KMS-11 (cell line): Measurements from ENCODE around the gene WASF3.

Experiments used
- H2AFZ ChIP-seq: fragments of 200-600 bp; sonication (generic); 2 replicates; pipeline ENCODE4 v1.6.1; 2016; ENCODE audit warnings: antibody characterized with exemption, mixed run types, low read depth
- H3K27ac ChIP-seq: fragments of 200-600 bp; sonication (generic); 2 replicates; pipeline ENCODE4 v1.6.1; 2016; ENCODE audit warnings: mild to moderate bottlenecking, mixed run types
- H3K27me3 ChIP-seq: fragments of 200-600 bp; sonication (generic); 2 replicates; pipeline ENCODE4 v1.6.1; 2017; ENCODE audit warnings: mild to moderate bottlenecking, low read depth, mixed run types, moderate library complexity; ENCODE audit not compliant: insufficient read depth
- H3K36me3 ChIP-seq: fragments of 200-600 bp; sonication (generic); 2 replicates; pipeline ENCODE4 v1.6.1; 2017; ENCODE audit warnings: mild to moderate bottlenecking, mixed run types; ENCODE audit not compliant: insufficient read depth
- H3K4me1 ChIP-seq: fragments of 200-600 bp; sonication (generic); 2 replicates; pipeline ENCODE4 v1.6.1; 2016; ENCODE audit warnings: mild to moderate bottlenecking, low read depth, mixed run types; ENCODE audit not compliant: poor library complexity, severe bottlenecking
- H3K4me2 ChIP-seq: fragments of 200-600 bp; sonication (generic); 2 replicates; pipeline ENCODE4 v1.7.0; 2016; ENCODE audit warnings: mild to moderate bottlenecking, mixed run types
- H3K4me3 ChIP-seq: fragments of 200-600 bp; sonication (generic); IDR thresholded peaks from 2 replicates; pipeline ENCODE4 v1.6.1; 2017; ENCODE audit warnings: low read depth, low read length, mixed read lengths; ENCODE audit not compliant: insufficient read depth
- H3K79me2 ChIP-seq: fragments of 200-600 bp; sonication (generic); 2 replicates; pipeline ENCODE4 v1.6.1; 2016; ENCODE audit warnings: low read depth, mixed run types; ENCODE audit not compliant: insufficient read depth
- H3K9ac ChIP-seq: fragments of 200-600 bp; sonication (generic); 2 replicates; pipeline ENCODE4 v1.6.1; 2016; ENCODE audit warnings: mild to moderate bottlenecking, mixed run types
- H4K20me1 ChIP-seq: fragments of 200-600 bp; sonication (generic); 2 replicates; pipeline ENCODE4 v1.6.1; 2016; ENCODE audit warnings: mild to moderate bottlenecking, mixed run types; ENCODE audit not compliant: insufficient read depth
- CTCF ChIP-seq: fragments of 200-600 bp; sonication (generic); conservative IDR thresholded peaks from 2 replicates; pipeline ENCODE4 v1.6.1; 2017; ENCODE audit warnings: low read depth, mild to moderate bottlenecking, antibody characterized with exemption, low read length, moderate library complexity, mixed read lengths

The WASF3 gene

DNA sequence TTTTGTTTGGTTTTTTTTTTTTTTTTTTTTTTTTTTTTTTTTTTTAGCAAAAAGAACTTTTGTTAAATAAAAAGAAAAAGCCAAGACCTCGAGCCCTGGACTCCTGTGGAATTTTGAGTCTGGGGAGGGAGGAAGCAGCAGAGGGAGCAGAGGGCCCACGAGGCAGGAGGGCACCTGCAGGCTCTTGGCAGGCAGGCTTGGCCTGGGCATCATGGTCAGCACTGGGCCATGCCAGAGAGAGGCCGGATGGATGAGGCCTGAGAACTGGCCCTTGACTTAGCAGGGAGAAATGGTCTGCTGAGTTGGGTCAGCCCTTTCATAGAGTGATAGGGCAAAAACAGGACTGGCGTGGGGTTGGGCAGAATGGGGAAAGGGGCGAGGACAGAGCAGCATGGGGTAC is 102.7 kb downstream of the WASF3 start:
- H3K36me3 ChIP-seq = no peaks in the 10 kb centered on the region
- no peak for TF ChIP-seq CTCF
- no peak overlapping the region for H3K4me3 ChIP-seq
- H3K27ac ChIP-seq = no peak overlapping the region
- H3K27me3 ChIP-seq = no peaks in the 10 kb centered on the region
- H3K79me2 ChIP-seq = no peaks in the 10 kb centered on the region
- no peak overlapping the region for H3K4me2 ChIP-seq
- H3K4me1 ChIP-seq = no peaks in the 10 kb centered on the region
- no peak overlapping the region for H3K9ac ChIP-seq
- H4K20me1 ChIP-seq = no peaks in the 10 kb centered on the region
- H2AFZ ChIP-seq = no peak overlapping the region

DNA sequence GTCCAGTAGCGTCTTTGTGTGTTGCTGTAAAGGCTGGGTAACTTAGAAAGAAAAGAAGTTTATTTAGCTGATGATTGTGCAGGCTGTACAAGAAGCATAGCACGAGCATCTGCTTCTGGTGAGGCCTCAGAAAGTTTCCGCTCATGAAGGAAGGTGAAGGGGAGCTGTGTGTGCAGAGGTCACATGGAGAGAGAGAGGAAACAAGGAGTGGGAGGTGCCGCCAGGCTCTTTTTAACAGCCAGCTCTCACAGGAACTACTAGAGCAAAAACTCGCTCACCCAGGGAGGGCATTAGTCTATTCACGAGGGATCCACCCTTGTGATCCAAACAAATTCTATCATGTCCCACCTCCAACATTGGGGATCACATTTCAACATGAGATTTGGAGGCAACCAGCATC is 103.3 kb downstream of the WASF3 start:
- no peaks in the 10 kb centered on the region for H3K27me3 ChIP-seq
- TF ChIP-seq CTCF = no peak
- no peak overlapping the region for H2AFZ ChIP-seq
- H4K20me1 ChIP-seq = no peaks in the 10 kb centered on the region
- H3K79me2 ChIP-seq = no peaks in the 10 kb centered on the region
- no peaks in the 10 kb centered on the region for H3K36me3 ChIP-seq
- no peaks in the 10 kb centered on the region for H3K4me1 ChIP-seq
- no peak overlapping the region for H3K9ac ChIP-seq
- no peak overlapping the region for H3K4me3 ChIP-seq
- no peak overlapping the region for H3K4me2 ChIP-seq
- H3K27ac ChIP-seq = no peak overlapping the region

GRCh38 chr13:26663791-26664190 is 106.3 kb downstream of the WASF3 start:
- H2AFZ ChIP-seq = no peak overlapping the region
- H3K27me3 ChIP-seq = no peaks in the 10 kb centered on the region
- no peaks in the 10 kb centered on the region for H3K79me2 ChIP-seq
- no peak overlapping the region for H3K4me2 ChIP-seq
- H3K27ac ChIP-seq = no peak overlapping the region
- no peak overlapping the region for H3K4me3 ChIP-seq
- H3K36me3 ChIP-seq = no peaks in the 10 kb centered on the region
- no peak overlapping the region for H3K9ac ChIP-seq
- no peaks in the 10 kb centered on the region for H3K4me1 ChIP-seq
- H4K20me1 ChIP-seq = no peaks in the 10 kb centered on the region
- TF ChIP-seq CTCF = no peak

DNA sequence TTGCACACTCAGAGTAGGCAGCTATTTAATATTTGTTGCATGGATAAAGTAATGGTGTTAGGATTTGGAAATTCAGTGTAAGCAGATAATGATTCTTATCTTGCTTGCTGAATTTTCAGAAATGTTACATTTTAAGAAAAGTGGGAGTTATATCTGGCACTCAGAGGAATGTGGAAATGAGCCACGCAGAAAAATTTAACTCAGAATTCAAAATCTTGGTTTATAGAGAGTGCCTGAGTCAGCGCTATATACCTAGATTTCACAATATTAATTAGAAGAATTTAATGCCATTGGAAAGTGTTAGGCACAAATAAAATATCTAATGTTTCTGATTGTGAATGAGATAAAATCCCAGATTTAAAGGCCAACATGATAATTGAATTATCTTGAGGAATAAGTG is 106.8 kb downstream of the WASF3 start:
- Histone ChIP-seq H3K27me3 (no peaks in the 10 kb centered on the region), H3K79me2 (no peaks in the 10 kb centered on the region), H3K4me1 (no peaks in the 10 kb centered on the region), H2AFZ (no peak overlapping the region), H3K4me3 (no peak overlapping the region), H3K36me3 (no peaks in the 10 kb centered on the region), H3K27ac (no peak overlapping the region), H3K4me2 (no peak overlapping the region), H4K20me1 (no peaks in the 10 kb centered on the region), H3K9ac (no peak overlapping the region)
- no peak for TF ChIP-seq CTCF

DNA sequence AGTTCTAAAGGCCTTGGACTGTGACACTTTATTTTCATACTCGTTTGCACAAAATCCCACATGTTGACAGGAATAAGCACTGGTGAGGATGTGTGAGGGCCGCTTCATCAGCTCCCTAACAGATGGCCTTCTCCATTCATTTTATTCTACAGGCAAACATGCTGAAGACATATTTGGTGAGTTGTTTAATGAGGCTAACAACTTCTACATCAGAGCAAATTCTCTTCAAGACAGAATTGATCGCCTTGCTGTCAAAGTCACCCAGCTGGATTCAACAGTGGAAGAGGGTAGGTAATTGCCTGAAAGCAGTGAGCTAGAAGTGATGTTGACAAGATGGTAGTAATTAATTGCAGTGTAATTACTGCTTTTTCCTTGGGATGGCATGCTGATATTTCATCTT is 107.4 kb downstream of the WASF3 start:
- H3K4me3 ChIP-seq = no peak overlapping the region
- no peak for TF ChIP-seq CTCF
- no peaks in the 10 kb centered on the region for H4K20me1 ChIP-seq
- no peaks in the 10 kb centered on the region for H3K4me1 ChIP-seq
- H3K27ac ChIP-seq = no peak overlapping the region
- H3K36me3 ChIP-seq = no peaks in the 10 kb centered on the region
- H3K27me3 ChIP-seq = no peaks in the 10 kb centered on the region
- H3K4me2 ChIP-seq = no peak overlapping the region
- H2AFZ ChIP-seq = no peak overlapping the region
- no peaks in the 10 kb centered on the region for H3K79me2 ChIP-seq
- H3K9ac ChIP-seq = no peak overlapping the region
